T-helper 17 cell (primary cell): Measurements from ENCODE around the gene PTGS2. TPM values are rescaled to one million over a fixed set of nuclear protein-coding genes. Genes with fewer than 3 reads are reported as not detected.
"Not testable (repeated sequence)": the region's sequence is repeated elsewhere in the genome, so short reads cannot be mapped to it uniquely, and the experiment has no call there.

ENCODE experiments used
- ATAC-seq: fragments of 150-1000 bp; cut with Tn5 transposase; 2 replicates; pipeline ENCODE4 v1.10.0; 2021; ENCODE audit warnings: mild to moderate bottlenecking, moderate library complexity
- DNase-seq, 3 donors: peaks; one replicate each; pipeline versions ENCODE4 v3.0.0 to v3.0.0-alpha.2; 2020 to 2021
- H3K9me3 ChIP-seq: one replicate; pipeline ENCODE4 v1.7.0; 2013; ENCODE audit warnings: low read length, mild to moderate bottlenecking; ENCODE audit not compliant: control insufficient read depth, poor library complexity, severe bottlenecking
- H3K27ac Mint-ChIP-seq: one replicate; pipeline ENCODE4 v1.8.0; 2022; ENCODE audit warnings: mild to moderate bottlenecking, moderate library complexity, mixed read lengths
- H3K27me3 Mint-ChIP-seq: one replicate; pipeline ENCODE4 v1.8.0; 2022; ENCODE audit warnings: mixed read lengths
- H3K36me3 Mint-ChIP-seq: one replicate; pipeline ENCODE4 v1.8.0; 2022; ENCODE audit warnings: low read depth, mixed read lengths
- H3K4me1 Mint-ChIP-seq: one replicate; pipeline ENCODE4 v1.8.0; 2022; ENCODE audit warnings: mild to moderate bottlenecking, mixed read lengths
- H3K4me3 Mint-ChIP-seq: one replicate; pipeline ENCODE4 v1.8.0; 2022; ENCODE audit warnings: mild to moderate bottlenecking, moderate library complexity, mixed read lengths
- total RNA-seq, 4 donors: library from RNA in 2 of 4; stranded (reverse) in 2 of 4; gene quantifications; one replicate each; pipeline ENCODE4 v1.2.3 and lab custom pipeline; 2022 to 2026

PTGS2 gene
- total RNA-seq, 2 donors from 2014 or later, result 3.5 to 6.4 TPM

DNA sequence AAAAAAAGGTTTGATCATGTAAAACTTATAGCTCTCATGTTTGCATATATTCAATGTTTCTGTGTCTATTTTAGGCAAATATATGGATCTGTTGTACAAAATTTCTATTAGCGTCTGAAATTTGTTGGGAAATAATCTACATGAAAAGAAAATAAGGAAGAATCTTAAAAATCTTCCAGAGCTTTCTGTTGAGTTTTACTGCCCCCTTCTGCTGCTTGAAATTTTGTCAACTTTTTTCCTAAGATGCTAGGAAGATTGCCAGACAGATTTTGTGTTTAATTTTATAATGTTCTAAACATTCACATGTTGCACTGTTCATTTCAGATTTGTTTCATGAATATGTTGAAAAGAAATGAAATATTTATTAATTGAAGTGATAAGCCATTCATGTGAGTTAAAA, 2.5 kb upstream of the PTGS2 start:
- peaks cover 2% of the 10 kb centered on the region for H3K36me3 Mint-ChIP-seq
- DNase-seq, result no peak
- ATAC-seq, result no peak
- peaks cover 10% of the 10 kb centered on the region for H3K4me1 Mint-ChIP-seq
- H3K27me3 Mint-ChIP-seq, result peaks cover 58% of the 10 kb centered on the region
- no peak overlapping the region for H3K27ac Mint-ChIP-seq
- H3K9me3 ChIP-seq, result no peaks in the 10 kb centered on the region
- H3K4me3 Mint-ChIP-seq, result no peak overlapping the region

GRCh38 chr1:186681801-186682200, 1.6 kb upstream of the PTGS2 start:
- Mint-ChIP-seq H3K4me3 (no peak overlapping the region), H3K27me3 (peaks cover 58% of the 10 kb centered on the region), H3K27ac (no peak overlapping the region), H3K36me3 (peaks cover 2% of the 10 kb centered on the region), H3K4me1 (peaks cover 10% of the 10 kb centered on the region)
- H3K9me3 ChIP-seq, result no peaks in the 10 kb centered on the region
- DNase-seq, result no peak
- no peak for ATAC-seq

- Mint-ChIP-seq H3K27me3 (peaks cover 62% of the 10 kb centered on the region), H3K4me1 (peaks cover 10% of the 10 kb centered on the region), H3K4me3 (peak overlapping the region; percentile 72), H3K27ac (no peak overlapping the region), H3K36me3 (peaks cover 2% of the 10 kb centered on the region)
- H3K9me3 ChIP-seq, result no peaks in the 10 kb centered on the region
- ATAC-seq, result no peak
- DNase-seq, result no peak
Observed at GRCh38 chr1:186681121-186681520, 898 bp upstream of the PTGS2 start.

DNA sequence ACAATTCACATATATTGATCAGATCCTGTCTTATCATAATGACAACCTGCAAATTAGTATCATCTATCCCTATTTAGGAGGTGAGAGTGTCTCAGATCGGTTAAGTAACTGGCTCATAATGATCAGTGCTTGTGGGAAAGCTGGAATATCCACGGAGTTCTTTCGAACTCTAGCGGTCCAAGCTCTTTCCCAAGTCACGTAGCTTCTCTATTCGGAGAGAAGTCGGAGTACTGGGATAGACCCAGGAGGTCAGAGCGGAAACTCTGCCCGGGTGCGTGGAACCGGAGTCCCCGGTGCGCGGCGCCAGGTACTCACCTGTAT, 339 bp downstream of the PTGS2 start:
- no peaks in the 10 kb centered on the region for H3K9me3 ChIP-seq
- Mint-ChIP-seq H3K27me3 (peaks cover 59% of the 10 kb centered on the region), H3K4me3 (peak overlapping the region; percentile 72), H3K36me3 (peaks cover 2% of the 10 kb centered on the region), H3K4me1 (peaks cover 10% of the 10 kb centered on the region), H3K27ac (no peak overlapping the region)
- ATAC-seq (no peak), DNase-seq (no peak)

DNA sequence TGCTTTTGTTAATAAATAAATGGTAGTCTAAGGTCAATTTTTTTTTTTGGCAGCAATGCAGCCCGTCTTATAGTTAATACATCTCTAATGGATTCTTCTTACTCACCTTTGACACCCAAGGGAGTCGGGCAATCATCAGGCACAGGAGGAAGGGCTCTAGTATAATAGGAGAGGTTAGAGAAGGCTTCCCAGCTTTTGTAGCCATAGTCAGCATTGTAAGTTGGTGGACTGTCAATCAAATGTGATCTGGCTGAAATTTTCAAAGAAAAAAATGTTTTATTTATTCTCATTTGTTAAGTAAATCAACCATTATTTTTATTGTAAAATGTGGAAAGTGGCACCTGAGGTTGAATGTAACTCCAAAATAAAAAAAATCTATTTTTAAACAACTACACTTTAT, 2.1 kb downstream of the PTGS2 start:
- H3K4me3 Mint-ChIP-seq, result no peak overlapping the region
- ATAC-seq, result no peak

DNA sequence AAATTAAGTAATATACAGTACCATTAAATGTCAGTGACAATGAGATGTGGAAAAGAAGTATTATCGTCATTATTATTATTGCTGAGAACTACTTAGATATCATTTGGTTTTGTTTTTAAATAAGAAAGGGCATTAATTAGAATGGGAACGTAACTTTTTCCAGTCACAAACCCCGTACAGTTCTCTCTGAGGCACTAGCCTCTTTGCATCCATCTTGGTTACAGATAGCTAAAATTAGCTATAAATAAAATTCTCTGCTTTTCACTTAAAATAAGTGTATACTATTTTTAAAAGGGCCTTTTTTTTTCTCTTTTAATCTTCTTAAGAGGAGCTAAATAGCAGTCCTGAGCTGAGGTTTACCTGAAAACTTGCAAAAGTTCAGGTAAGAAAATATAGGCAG, 7.6 kb downstream of the PTGS2 start:
- ATAC-seq (no peak), DNase-seq (no peak)
- Mint-ChIP-seq H3K27me3 (peaks cover 4% of the 10 kb centered on the region), H3K36me3 (no peaks in the 10 kb centered on the region), H3K27ac (no peak overlapping the region), H3K4me3 (no peak overlapping the region), H3K4me1 (no peaks in the 10 kb centered on the region)
- no peaks in the 10 kb centered on the region for H3K9me3 ChIP-seq

More for the DNA sequence above, 2.1 kb downstream of the PTGS2 start:
- Mint-ChIP-seq H3K36me3 (peaks cover 2% of the 10 kb centered on the region), H3K27ac (no peak overlapping the region), H3K27me3 (peaks cover 46% of the 10 kb centered on the region), H3K4me1 (peaks cover 10% of the 10 kb centered on the region)
- no peaks in the 10 kb centered on the region for H3K9me3 ChIP-seq
- DNase-seq, result no peak

DNA sequence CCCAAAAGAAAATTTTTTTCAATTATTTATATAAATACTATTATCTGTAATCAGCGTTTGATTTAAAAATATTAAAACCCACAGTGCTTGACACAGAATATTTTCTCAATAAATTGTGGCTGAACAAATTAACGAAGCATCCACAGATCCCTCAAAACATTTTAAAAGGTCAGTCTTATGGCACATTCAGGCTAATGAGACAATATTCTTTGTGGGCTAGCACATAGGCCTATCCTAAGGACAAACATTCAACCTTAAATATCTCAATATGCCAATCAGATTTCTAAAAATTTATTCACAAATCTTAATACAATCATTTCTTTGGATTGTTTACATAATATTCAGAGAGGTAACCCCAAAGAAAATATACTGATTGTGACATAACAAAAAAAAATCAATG, 8.1 kb downstream of the PTGS2 start:
- no peaks in the 10 kb centered on the region for H3K36me3 Mint-ChIP-seq
- no peaks in the 10 kb centered on the region for H3K9me3 ChIP-seq
- DNase-seq (no peak), ATAC-seq (no peak)
- no peak overlapping the region for H3K27ac Mint-ChIP-seq
- peaks cover 4% of the 10 kb centered on the region for H3K27me3 Mint-ChIP-seq
- no peaks in the 10 kb centered on the region for H3K4me1 Mint-ChIP-seq
- H3K4me3 Mint-ChIP-seq, result no peak overlapping the region

GRCh38 chr1:186671136-186671825, 8.9 kb downstream of the PTGS2 start:
- no peaks in the 10 kb centered on the region for H3K4me1 Mint-ChIP-seq
- DNase-seq (no peak), ATAC-seq (no peak)
- H3K9me3 ChIP-seq, result no peaks in the 10 kb centered on the region
- H3K27ac Mint-ChIP-seq, result no peak overlapping the region
- H3K27me3 Mint-ChIP-seq, result peaks cover 2% of the 10 kb centered on the region
- H3K4me3 Mint-ChIP-seq, result no peak overlapping the region
- no peaks in the 10 kb centered on the region for H3K36me3 Mint-ChIP-seq

GRCh38 chr1:186670297-186671135, 9.7 kb downstream of the PTGS2 start:
- no peak overlapping the region for H3K27ac Mint-ChIP-seq
- DNase-seq (no peak), ATAC-seq (no peak)
- H3K9me3 ChIP-seq, result no peaks in the 10 kb centered on the region
- H3K36me3 Mint-ChIP-seq, result no peaks in the 10 kb centered on the region
- H3K4me1 Mint-ChIP-seq, result no peaks in the 10 kb centered on the region
- no peak overlapping the region for H3K4me3 Mint-ChIP-seq
- no peaks in the 10 kb centered on the region for H3K27me3 Mint-ChIP-seq

GRCh38 chr1:186669784-186670183, 10.4 kb downstream of the PTGS2 start:
- H3K4me1 Mint-ChIP-seq, H3K27ac Mint-ChIP-seq, H3K36me3 Mint-ChIP-seq, DNase-seq, H3K4me3 Mint-ChIP-seq, H3K9me3 ChIP-seq, H3K27me3 Mint-ChIP-seq, ATAC-seq: not testable (repeated sequence)

DNA sequence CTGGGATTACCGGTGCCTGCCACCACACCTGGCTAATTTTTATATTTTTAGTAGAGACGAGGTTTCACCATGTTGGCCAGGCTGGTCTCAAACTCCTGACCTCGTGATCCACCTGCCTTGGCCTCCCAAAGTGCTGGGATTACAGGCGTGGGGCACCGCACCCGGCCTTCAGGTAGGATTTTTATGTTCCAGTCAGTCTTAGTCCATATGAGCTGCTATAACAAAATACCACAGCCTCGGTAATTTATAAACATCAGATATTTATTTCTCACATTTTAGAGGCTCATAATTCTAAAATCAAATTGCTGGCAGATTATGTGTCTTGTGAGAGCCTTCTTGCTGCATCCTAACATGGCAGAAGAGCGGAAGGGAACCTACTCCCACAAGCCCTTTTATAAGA, 16.0 kb downstream of the PTGS2 start:
- not testable (repeated sequence) for H3K27ac Mint-ChIP-seq, H3K4me1 Mint-ChIP-seq, DNase-seq, H3K36me3 Mint-ChIP-seq, H3K4me3 Mint-ChIP-seq, ATAC-seq, H3K27me3 Mint-ChIP-seq, H3K9me3 ChIP-seq

DNA sequence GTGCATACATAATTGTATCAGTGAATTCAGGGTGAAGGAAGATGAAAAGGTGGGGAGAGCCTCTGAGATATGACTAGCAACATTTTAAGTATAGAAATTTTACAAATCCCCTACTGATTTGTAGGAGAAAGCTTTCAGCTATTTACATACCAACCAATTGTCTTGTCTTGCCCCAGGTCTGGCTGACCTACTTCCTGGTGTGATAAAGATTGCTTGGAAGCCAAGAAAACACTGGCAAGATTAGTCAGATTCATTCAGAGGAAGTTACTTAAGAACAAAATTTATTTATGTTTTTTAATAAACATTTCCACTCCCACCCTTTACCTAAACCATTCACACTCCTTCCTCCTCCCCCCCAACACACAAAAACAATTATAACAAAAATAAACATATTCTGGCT, 17.5 kb downstream of the PTGS2 start:
- H3K27ac Mint-ChIP-seq, result no peak overlapping the region
- no peaks in the 10 kb centered on the region for H3K27me3 Mint-ChIP-seq
- no peak for DNase-seq
- ATAC-seq, result no peak
- no peaks in the 10 kb centered on the region for H3K9me3 ChIP-seq
- no peak overlapping the region for H3K4me3 Mint-ChIP-seq
- H3K36me3 Mint-ChIP-seq, result no peaks in the 10 kb centered on the region
- no peaks in the 10 kb centered on the region for H3K4me1 Mint-ChIP-seq

DNA sequence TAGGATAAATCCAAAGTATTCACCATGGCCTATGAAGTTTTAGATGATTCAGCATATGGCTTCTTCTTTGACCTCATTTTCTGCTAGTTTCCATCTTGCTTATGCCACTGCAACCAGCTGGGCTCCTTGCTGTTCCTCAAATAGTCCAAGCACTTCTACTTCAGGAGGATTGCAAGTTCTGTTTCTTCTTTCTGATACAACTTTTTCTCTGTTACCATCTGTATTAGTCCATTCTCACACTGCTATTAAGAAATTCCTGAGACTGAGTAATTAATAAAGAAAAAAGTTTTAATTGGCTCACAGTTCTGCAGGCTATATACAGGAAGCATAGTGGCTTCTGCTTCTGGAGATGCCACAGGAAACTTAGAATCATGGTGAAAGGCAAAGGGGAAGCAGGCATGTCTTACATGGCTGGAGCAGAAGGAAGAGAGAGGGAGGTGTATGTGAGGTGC, 20.3 kb downstream of the PTGS2 start:
- Mint-ChIP-seq H3K27ac (no peak overlapping the region), H3K27me3 (no peaks in the 10 kb centered on the region), H3K4me1 (no peaks in the 10 kb centered on the region), H3K4me3 (no peak overlapping the region), H3K36me3 (no peaks in the 10 kb centered on the region)
- ATAC-seq (no peak), DNase-seq (no peak)
- H3K9me3 ChIP-seq, result no peaks in the 10 kb centered on the region

DNA sequence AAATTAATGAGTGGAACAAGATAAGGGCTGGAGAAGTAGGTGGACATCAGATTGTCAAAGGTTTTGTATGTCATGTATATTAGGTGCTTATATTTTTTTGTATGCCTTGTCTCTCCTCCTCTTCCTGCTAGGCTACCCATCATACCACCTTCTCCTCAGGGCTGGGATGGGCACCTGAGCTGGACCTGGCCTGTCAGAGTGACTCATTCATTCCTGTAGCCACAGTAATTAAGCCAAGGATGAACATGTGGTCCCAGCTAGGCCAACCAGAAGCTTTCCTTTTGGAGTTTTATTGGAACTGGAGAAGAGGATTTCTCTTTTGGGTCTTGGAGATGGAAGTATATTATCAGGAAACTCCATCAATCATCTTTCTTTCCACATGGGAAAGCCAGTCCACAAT, 21.2 kb downstream of the PTGS2 start:
- H3K27ac Mint-ChIP-seq, result no peak overlapping the region
- no peak overlapping the region for H3K4me3 Mint-ChIP-seq
- ATAC-seq (no peak), DNase-seq (no peak)
- H3K9me3 ChIP-seq, result no peaks in the 10 kb centered on the region
- H3K36me3 Mint-ChIP-seq, result no peaks in the 10 kb centered on the region
- no peaks in the 10 kb centered on the region for H3K4me1 Mint-ChIP-seq
- no peaks in the 10 kb centered on the region for H3K27me3 Mint-ChIP-seq
